Measurements from ENCODE around the gene PTPN6.

The PTPN6 gene

GRCh38 chr12:7001921-7002591, 50.9 kb downstream of the PTPN6 start:
- in situ Hi-C loops (cut with MboI; ENCODE audit: low sequenced_read_pairs), result no loop called here

- in situ Hi-C loops (cut with MboI; ENCODE audit: low sequenced_read_pairs), result no loop called here
Measured at GRCh38 chr12:7004287-7004803, 53.2 kb downstream of the PTPN6 start.

DNA sequence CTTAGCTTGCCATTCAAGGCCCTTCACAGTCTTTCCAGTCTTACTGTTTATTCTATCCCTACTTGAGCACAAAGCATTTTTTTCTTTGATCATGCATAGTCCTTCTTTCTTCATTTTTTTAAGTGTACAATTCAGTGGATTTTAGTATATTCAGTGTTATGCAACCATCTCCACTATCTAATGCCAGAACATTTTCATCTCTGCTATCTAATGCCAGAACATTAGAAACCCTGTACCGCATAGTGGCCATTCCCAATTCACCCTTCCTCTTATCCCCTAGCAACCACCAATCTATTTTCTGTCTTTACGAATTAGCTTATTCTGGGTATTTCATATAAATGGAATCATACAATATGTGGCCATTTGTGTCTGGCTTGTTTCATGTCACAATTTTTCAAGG, 53.7 kb downstream of the PTPN6 start:
- in situ Hi-C loops (cut with MboI; ENCODE audit: low sequenced_read_pairs), result no loop called here

GRCh38 chr12:7005311-7005710, 54.2 kb downstream of the PTPN6 start:
- in situ Hi-C loops (cut with MboI; ENCODE audit: low sequenced_read_pairs), result no loop called here

DNA sequence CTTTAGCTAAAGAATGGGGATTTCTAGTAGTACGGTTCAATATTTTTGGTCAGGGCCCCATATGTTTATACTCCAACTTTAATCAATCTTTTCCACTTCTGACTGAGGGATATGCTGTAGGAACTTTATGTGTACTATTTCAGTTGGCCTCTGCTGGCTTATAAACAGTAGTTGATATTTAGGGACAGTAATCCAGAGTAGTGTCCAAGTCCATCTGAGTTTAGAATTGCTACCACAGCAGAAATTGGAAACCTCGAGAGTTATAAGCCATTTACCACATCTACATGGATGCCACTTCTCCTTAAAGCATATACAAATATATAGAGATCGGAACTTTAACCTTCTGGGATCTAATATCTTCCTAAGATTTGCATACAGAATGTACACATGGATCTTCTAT, 55.5 kb downstream of the PTPN6 start:
- in situ Hi-C loops (cut with MboI; ENCODE audit: low sequenced_read_pairs), result no loop called here

- in situ Hi-C loops (cut with MboI; ENCODE audit: low sequenced_read_pairs), result no loop called here
Measured at GRCh38 chr12:7008864-7009263, 57.7 kb downstream of the PTPN6 start.

GRCh38 chr12:7009512-7009911, 58.4 kb downstream of the PTPN6 start:
- in situ Hi-C loops (cut with MboI; ENCODE audit: low sequenced_read_pairs), result no loop called here

Measured in HL-60/S4 treated with retinoic acid at 250 ng/mL for 4 days and 3 days (cell line).